Measurements from ENCODE around the gene MAG. TPM values are rescaled to one million over a fixed set of nuclear protein-coding genes. Genes with fewer than 3 reads are reported as not detected.
"Not testable (repeated sequence)": the region's sequence is repeated elsewhere in the genome, so short reads cannot be mapped to it uniquely, and the experiment has no call there.

The MAG gene
- total RNA-seq, 1 donor, result not detected

GRCh38 chr19:35284153-35285094 is 7.5 kb upstream of the MAG start:
- Histone ChIP-seq H3K9me3 (ENCODE audit: low read depth, low read length) (no peaks in the 10 kb centered on the region), H4K20me1 (ENCODE audit: insufficient read depth, low read length) (no peaks in the 10 kb centered on the region), H3K27ac (ENCODE audit: low read depth, low read length) (no peak overlapping the region), H3K79me2 (ENCODE audit: insufficient read depth, low read length) (no peaks in the 10 kb centered on the region), H2AFZ (ENCODE audit: low read length) (no peak overlapping the region), H3K4me1 (ENCODE audit: insufficient read depth, low read length) (no peaks in the 10 kb centered on the region), H3K36me3 (ENCODE audit: insufficient read depth, low read length) (no peaks in the 10 kb centered on the region), H3K4me2 (ENCODE audit: insufficient read depth, low read length) (no peak overlapping the region), H3K4me3 (ENCODE audit: insufficient read depth, low read length) (no peak overlapping the region), H3K27me3 (ENCODE audit: insufficient read depth, low read length) (peaks cover 25% of the 10 kb centered on the region)
- peak; percentile 25 for DNase-seq (ENCODE audit: insufficient read length, low spot score, missing footprints)
- no peak for TF ChIP-seq CTCF (IDR thresholded peaks at IDR 0.05; ENCODE audit: extremely low read depth, low read depth, low read length)

- no peaks in the 10 kb centered on the region for H3K9me3 ChIP-seq (ENCODE audit: low read depth, low read length)
- H3K79me2 ChIP-seq (ENCODE audit: insufficient read depth, low read length), result no peaks in the 10 kb centered on the region
- H3K27me3 ChIP-seq (ENCODE audit: insufficient read depth, low read length), result peaks cover 25% of the 10 kb centered on the region
- H3K27ac ChIP-seq (ENCODE audit: low read depth, low read length), result no peak overlapping the region
- DNase-seq (ENCODE audit: insufficient read length, low spot score, missing footprints), result no peak
- H3K36me3 ChIP-seq (ENCODE audit: insufficient read depth, low read length), result no peaks in the 10 kb centered on the region
- no peak overlapping the region for H3K4me2 ChIP-seq (ENCODE audit: insufficient read depth, low read length)
- H3K4me1 ChIP-seq (ENCODE audit: insufficient read depth, low read length), result no peaks in the 10 kb centered on the region
- no peak for TF ChIP-seq CTCF (IDR thresholded peaks at IDR 0.05; ENCODE audit: extremely low read depth, low read depth, low read length)
- no peak overlapping the region for H3K4me3 ChIP-seq (ENCODE audit: insufficient read depth, low read length)
- no peaks in the 10 kb centered on the region for H4K20me1 ChIP-seq (ENCODE audit: insufficient read depth, low read length)
- no peak overlapping the region for H2AFZ ChIP-seq (ENCODE audit: low read length)
These were observed 6.9 kb upstream of the MAG start for GRCh38 chr19:35285095-35285449.

- H3K36me3 ChIP-seq (ENCODE audit: insufficient read depth, low read length), result not testable (repeated sequence)
These were observed 6.5 kb upstream of the MAG start for GRCh38 chr19:35285465-35285864.

GRCh38 chr19:35286101-35286500 is 5.9 kb upstream of the MAG start:
- not testable (repeated sequence) for H3K27ac ChIP-seq (ENCODE audit: low read depth, low read length); H3K4me3 ChIP-seq (ENCODE audit: insufficient read depth, low read length); H2AFZ ChIP-seq (ENCODE audit: low read length); H4K20me1 ChIP-seq (ENCODE audit: insufficient read depth, low read length); H3K4me1 ChIP-seq (ENCODE audit: insufficient read depth, low read length); H3K4me2 ChIP-seq (ENCODE audit: insufficient read depth, low read length); H3K79me2 ChIP-seq (ENCODE audit: insufficient read depth, low read length); H3K9me3 ChIP-seq (ENCODE audit: low read depth, low read length); H3K36me3 ChIP-seq (ENCODE audit: insufficient read depth, low read length)
- peaks cover 29% of the 10 kb centered on the region for H3K27me3 ChIP-seq (ENCODE audit: insufficient read depth, low read length)
- DNase-seq (ENCODE audit: insufficient read length, low spot score, missing footprints), result peak; percentile 41

More at GRCh38 chr19:35285465-35285864, 6.5 kb upstream of the MAG start:
- H3K79me2 ChIP-seq (ENCODE audit: insufficient read depth, low read length); H3K4me2 ChIP-seq (ENCODE audit: insufficient read depth, low read length); H3K27ac ChIP-seq (ENCODE audit: low read depth, low read length); DNase-seq (ENCODE audit: insufficient read length, low spot score, missing footprints); H3K9me3 ChIP-seq (ENCODE audit: low read depth, low read length); H3K4me1 ChIP-seq (ENCODE audit: insufficient read depth, low read length); H3K4me3 ChIP-seq (ENCODE audit: insufficient read depth, low read length); H2AFZ ChIP-seq (ENCODE audit: low read length); H4K20me1 ChIP-seq (ENCODE audit: insufficient read depth, low read length): not testable (repeated sequence)
- H3K27me3 ChIP-seq (ENCODE audit: insufficient read depth, low read length), result peaks cover 28% of the 10 kb centered on the region

- H3K27ac ChIP-seq (ENCODE audit: low read depth, low read length), result no peak overlapping the region
- no peaks in the 10 kb centered on the region for H3K4me1 ChIP-seq (ENCODE audit: insufficient read depth, low read length)
- no peaks in the 10 kb centered on the region for H4K20me1 ChIP-seq (ENCODE audit: insufficient read depth, low read length)
- peaks cover 17% of the 10 kb centered on the region for H3K27me3 ChIP-seq (ENCODE audit: insufficient read depth, low read length)
- no peak for TF ChIP-seq CTCF (IDR thresholded peaks at IDR 0.05; ENCODE audit: extremely low read depth, low read depth, low read length)
- no peak overlapping the region for H3K4me3 ChIP-seq (ENCODE audit: insufficient read depth, low read length)
- H2AFZ ChIP-seq (ENCODE audit: low read length), result no peak overlapping the region
- H3K36me3 ChIP-seq (ENCODE audit: insufficient read depth, low read length), result no peaks in the 10 kb centered on the region
- H3K4me2 ChIP-seq (ENCODE audit: insufficient read depth, low read length), result no peak overlapping the region
- no peaks in the 10 kb centered on the region for H3K9me3 ChIP-seq (ENCODE audit: low read depth, low read length)
- H3K79me2 ChIP-seq (ENCODE audit: insufficient read depth, low read length), result no peaks in the 10 kb centered on the region
- DNase-seq (ENCODE audit: insufficient read length, low spot score, missing footprints), result no peak
These were observed 4.2 kb upstream of the MAG start for GRCh38 chr19:35287713-35288112.

All from osteoblast (primary cell).